ENCODE results near the gene DZIP1.

Gene DZIP1

DNA sequence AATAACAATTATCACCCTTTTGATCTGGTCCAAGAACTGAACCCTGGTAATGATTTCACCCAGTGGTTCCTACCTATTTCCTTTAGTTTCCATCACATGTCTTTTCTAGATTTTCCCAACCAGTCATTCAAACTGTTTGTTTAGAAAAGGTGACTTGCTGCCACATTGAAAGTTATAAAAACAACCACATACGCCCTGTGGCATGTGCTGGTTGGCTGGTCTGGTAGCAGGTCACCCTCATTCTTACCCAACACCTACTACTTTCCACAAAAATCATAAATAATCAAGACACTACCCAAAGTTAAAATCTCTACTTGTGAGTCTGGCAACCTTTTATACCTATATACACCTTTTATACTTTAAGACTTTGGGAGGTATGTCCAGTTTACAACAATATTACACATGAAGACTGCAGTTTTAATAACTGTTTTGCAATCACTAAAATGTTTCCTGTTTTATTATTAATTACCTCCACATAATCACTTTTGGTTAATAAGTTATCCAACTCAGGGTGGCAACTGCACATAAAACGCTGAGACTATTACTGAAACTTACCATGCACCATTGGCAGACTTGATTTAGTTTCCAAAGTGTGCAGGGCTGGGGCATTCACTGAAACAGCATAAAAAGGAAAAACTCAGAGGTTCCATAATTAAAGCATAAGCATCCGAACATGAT is 38.9 kb downstream of the DZIP1 start:
- no peak overlapping the region for H3K27ac ChIP-seq (ENCODE audit: low read depth, low read length)
- no peaks in the 10 kb centered on the region for H3K79me2 ChIP-seq (ENCODE audit: insufficient read depth, low read length)
- H3K4me3 ChIP-seq (ENCODE audit: insufficient read depth, low read length, poor library complexity, severe bottlenecking) = no peak overlapping the region
- TF ChIP-seq, protein P1, sequence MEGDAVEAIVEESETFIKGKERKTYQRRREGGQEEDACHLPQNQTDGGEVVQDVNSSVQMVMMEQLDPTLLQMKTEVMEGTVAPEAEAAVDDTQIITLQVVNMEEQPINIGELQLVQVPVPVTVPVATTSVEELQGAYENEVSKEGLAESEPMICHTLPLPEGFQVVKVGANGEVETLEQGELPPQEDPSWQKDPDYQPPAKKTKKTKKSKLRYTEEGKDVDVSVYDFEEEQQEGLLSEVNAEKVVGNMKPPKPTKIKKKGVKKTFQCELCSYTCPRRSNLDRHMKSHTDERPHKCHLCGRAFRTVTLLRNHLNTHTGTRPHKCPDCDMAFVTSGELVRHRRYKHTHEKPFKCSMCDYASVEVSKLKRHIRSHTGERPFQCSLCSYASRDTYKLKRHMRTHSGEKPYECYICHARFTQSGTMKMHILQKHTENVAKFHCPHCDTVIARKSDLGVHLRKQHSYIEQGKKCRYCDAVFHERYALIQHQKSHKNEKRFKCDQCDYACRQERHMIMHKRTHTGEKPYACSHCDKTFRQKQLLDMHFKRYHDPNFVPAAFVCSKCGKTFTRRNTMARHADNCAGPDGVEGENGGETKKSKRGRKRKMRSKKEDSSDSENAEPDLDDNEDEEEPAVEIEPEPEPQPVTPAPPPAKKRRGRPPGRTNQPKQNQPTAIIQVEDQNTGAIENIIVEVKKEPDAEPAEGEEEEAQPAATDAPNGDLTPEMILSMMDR (IDR thresholded peaks at IDR 0.05; ENCODE audit: insufficient read depth, low read length, poor library complexity, severe bottlenecking) = no peak
- no peak for TF ChIP-seq EZH2phosphoT487 (conservative IDR thresholded peaks at IDR 0.05; ENCODE audit: low read length)
- H3K4me2 ChIP-seq (ENCODE audit: low read depth, low read length, poor library complexity, severe bottlenecking) = no peak overlapping the region
- no peaks in the 10 kb centered on the region for H3K36me3 ChIP-seq (ENCODE audit: low read length)
- no peaks in the 10 kb centered on the region for H3K9me3 ChIP-seq (ENCODE audit: insufficient read depth, low read length)
- H3K27me3 ChIP-seq (ENCODE audit: low read length) = no peaks in the 10 kb centered on the region
- no peaks in the 10 kb centered on the region for H4K20me1 ChIP-seq (ENCODE audit: low read depth, low read length)
- H2AFZ ChIP-seq (ENCODE audit: low read depth, low read length, severe bottlenecking) = no peak overlapping the region
- no peak overlapping the region for H3K9ac ChIP-seq (ENCODE audit: low read length)
- H3K9me2 ChIP-seq (replicated peaks; ENCODE audit: insufficient read depth, low read length) = no peaks in the 10 kb centered on the region
- no peaks in the 10 kb centered on the region for H3F3A ChIP-seq (ENCODE audit: insufficient read depth)

DNA sequence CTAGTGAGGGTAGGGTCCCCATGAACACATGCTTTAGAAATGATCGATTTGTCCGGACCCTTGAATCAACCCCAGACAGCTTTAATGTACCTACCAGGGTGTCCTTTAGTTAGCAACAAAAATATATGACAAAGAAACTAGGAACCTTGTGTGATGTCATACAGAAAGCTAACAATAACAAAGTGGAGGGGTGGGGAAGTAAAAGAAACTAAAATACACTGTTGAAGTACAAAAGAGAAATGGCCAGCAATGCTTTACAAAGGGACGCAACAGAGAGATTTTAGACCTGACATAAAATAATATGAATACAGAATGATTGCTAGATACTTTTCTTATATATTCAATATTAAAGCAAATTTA is 40.0 kb downstream of the DZIP1 start:
- no peak overlapping the region for H3K9ac ChIP-seq (ENCODE audit: low read length)

DNA sequence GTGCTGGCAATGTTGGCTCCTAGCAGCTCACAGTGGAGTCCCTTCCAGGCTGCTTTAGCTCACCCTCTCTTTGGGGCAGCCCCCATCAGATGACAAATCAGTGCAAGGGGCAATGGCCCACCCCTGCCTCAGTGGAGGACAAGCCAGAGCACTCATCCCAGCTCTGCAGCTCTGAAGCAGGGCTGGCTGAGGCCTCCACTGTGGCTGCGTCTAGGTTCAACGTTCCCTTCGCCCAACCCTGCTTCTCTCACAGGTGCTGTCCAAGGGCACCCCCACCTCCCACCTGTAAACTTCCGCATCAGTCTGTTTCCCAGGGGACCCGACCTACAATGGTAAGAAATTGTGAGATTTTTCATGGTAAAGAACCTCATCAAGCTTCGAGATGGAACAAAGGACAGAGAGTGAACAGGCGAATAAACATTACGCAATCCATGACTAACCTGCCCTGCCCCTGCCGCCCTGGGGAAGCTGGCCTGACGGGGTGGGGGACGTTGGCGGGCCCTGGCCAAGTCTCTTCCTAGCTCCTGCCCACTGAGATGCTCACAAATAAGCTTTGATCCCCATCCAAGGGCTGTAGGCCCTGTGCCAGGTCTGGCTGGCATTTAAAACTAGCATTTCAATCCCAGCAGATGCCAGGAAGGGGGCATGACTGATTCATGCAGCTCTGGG is 40.5 kb downstream of the DZIP1 start:
- H3K27ac ChIP-seq (ENCODE audit: low read depth, low read length) = no peak overlapping the region
- H3K4me2 ChIP-seq (ENCODE audit: low read depth, low read length, poor library complexity, severe bottlenecking) = no peak overlapping the region
- no peak for TF ChIP-seq EZH2phosphoT487 (conservative IDR thresholded peaks at IDR 0.05; ENCODE audit: low read length)
- TF ChIP-seq, protein P1 (IDR thresholded peaks at IDR 0.05; ENCODE audit: insufficient read depth, low read length, poor library complexity, severe bottlenecking) = no peak
- H3K27me3 ChIP-seq (ENCODE audit: low read length) = no peaks in the 10 kb centered on the region
- no peaks in the 10 kb centered on the region for H3K79me2 ChIP-seq (ENCODE audit: insufficient read depth, low read length)
- no peak overlapping the region for H3K9ac ChIP-seq (ENCODE audit: low read length)
- H3K36me3 ChIP-seq (ENCODE audit: low read length) = no peaks in the 10 kb centered on the region
- no peaks in the 10 kb centered on the region for H3F3A ChIP-seq (ENCODE audit: insufficient read depth)
- no peak overlapping the region for H3K4me3 ChIP-seq (ENCODE audit: insufficient read depth, low read length, poor library complexity, severe bottlenecking)
- H3K9me3 ChIP-seq (ENCODE audit: insufficient read depth, low read length) = no peaks in the 10 kb centered on the region
- no peaks in the 10 kb centered on the region for H4K20me1 ChIP-seq (ENCODE audit: low read depth, low read length)
- H3K9me2 ChIP-seq (replicated peaks; ENCODE audit: insufficient read depth, low read length) = no peaks in the 10 kb centered on the region
- no peak overlapping the region for H2AFZ ChIP-seq (ENCODE audit: low read depth, low read length, severe bottlenecking)

More for the DNA sequence above, 40.0 kb downstream of the DZIP1 start:
- H3K9me2 ChIP-seq (replicated peaks; ENCODE audit: insufficient read depth, low read length) = no peaks in the 10 kb centered on the region
- TF ChIP-seq, protein P1 (IDR thresholded peaks at IDR 0.05; ENCODE audit: insufficient read depth, low read length, poor library complexity, severe bottlenecking) = no peak
- TF ChIP-seq EZH2phosphoT487 (conservative IDR thresholded peaks at IDR 0.05; ENCODE audit: low read length) = no peak
- H3K27me3 ChIP-seq (ENCODE audit: low read length) = no peaks in the 10 kb centered on the region
- no peaks in the 10 kb centered on the region for H3K36me3 ChIP-seq (ENCODE audit: low read length)
- H4K20me1 ChIP-seq (ENCODE audit: low read depth, low read length) = no peaks in the 10 kb centered on the region
- H3K4me3 ChIP-seq (ENCODE audit: insufficient read depth, low read length, poor library complexity, severe bottlenecking) = no peak overlapping the region
- H3F3A ChIP-seq (ENCODE audit: insufficient read depth) = no peaks in the 10 kb centered on the region
- no peak overlapping the region for H3K4me2 ChIP-seq (ENCODE audit: low read depth, low read length, poor library complexity, severe bottlenecking)
- H3K9me3 ChIP-seq (ENCODE audit: insufficient read depth, low read length) = no peaks in the 10 kb centered on the region
- no peak overlapping the region for H2AFZ ChIP-seq (ENCODE audit: low read depth, low read length, severe bottlenecking)
- H3K79me2 ChIP-seq (ENCODE audit: insufficient read depth, low read length) = no peaks in the 10 kb centered on the region
- H3K27ac ChIP-seq (ENCODE audit: low read depth, low read length) = no peak overlapping the region

All from SU-DHL-6 (cell line).